Measurements from ENCODE around the gene DDAH2. TPM values are rescaled to one million over a fixed set of nuclear protein-coding genes. Genes with fewer than 3 reads are reported as not detected.

The DDAH2 gene
- total RNA-seq, 1 donor from 2014 or later: 194 TPM

DNA sequence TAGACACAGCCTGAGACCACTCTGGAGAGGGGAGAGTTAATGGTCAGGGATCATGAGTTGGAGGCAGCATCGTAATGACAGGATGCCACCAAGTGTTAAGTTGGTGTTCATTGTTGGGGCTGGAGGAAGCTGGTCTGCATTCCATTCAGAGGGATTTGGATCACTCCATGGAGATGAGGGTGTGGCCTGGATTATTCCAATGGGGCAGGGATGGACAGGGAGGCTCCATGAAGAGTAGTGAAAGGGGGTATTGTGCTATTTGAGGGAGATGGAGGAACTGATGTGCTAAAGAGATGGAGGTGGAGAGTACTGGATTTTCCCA is 34.5 kb upstream of the DDAH2 start:
- no peaks in the 10 kb centered on the region for H3K9me3 Mint-ChIP-seq
- peaks cover 35% of the 10 kb centered on the region for H3K4me1 Mint-ChIP-seq
- peaks cover 28% of the 10 kb centered on the region for H3K36me3 Mint-ChIP-seq (ENCODE audit: low read depth)
- no peaks in the 10 kb centered on the region for H3K27me3 Mint-ChIP-seq (ENCODE audit: low read depth)
- H3K27ac Mint-ChIP-seq (ENCODE audit: unreplicated experiment): peak overlapping the region; percentile 89
- H3K4me3 Mint-ChIP-seq: peak overlapping the region; percentile 47
- DNase-seq (ENCODE audit: low read depth, low spot score): no peak
- TF ChIP-seq, protein P1, sequence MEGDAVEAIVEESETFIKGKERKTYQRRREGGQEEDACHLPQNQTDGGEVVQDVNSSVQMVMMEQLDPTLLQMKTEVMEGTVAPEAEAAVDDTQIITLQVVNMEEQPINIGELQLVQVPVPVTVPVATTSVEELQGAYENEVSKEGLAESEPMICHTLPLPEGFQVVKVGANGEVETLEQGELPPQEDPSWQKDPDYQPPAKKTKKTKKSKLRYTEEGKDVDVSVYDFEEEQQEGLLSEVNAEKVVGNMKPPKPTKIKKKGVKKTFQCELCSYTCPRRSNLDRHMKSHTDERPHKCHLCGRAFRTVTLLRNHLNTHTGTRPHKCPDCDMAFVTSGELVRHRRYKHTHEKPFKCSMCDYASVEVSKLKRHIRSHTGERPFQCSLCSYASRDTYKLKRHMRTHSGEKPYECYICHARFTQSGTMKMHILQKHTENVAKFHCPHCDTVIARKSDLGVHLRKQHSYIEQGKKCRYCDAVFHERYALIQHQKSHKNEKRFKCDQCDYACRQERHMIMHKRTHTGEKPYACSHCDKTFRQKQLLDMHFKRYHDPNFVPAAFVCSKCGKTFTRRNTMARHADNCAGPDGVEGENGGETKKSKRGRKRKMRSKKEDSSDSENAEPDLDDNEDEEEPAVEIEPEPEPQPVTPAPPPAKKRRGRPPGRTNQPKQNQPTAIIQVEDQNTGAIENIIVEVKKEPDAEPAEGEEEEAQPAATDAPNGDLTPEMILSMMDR (conservative IDR thresholded peaks at IDR 0.05): no peak

DNA sequence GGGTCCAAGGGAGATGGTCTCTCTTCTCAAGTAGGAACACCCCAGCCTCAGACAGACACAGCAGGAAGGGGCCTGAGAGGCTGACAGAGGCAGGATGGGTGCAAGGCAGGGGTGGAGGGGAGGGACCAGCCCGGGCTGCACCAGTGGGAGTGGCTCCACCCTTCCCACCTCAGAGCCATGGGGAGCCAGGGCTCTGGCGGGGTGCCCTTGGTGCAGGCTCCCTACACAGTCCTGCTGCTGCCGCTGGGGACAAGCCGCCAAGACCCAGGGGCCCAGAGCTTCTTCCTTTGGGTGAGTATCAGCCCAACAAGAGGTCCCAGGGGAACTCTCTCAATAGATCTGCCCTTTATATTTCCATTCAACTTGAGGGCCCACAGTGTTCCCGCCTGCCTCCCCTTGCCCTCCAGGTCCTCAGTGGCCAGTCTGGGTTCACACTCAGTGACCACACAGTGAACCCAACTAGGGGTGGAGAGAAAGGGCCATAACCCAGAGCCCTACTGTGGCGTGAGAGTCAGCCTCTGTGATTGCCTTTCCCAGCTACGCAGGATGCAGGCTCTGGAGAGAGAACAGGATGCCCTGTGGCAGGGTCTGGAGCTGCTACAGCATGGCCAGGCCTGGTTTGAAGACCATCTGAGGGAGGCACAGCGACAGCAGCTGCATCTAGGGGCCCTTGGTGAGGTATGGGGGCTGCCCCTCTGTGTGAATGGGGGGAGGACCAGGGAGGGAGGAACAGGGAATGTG is 33.9 kb upstream of the DDAH2 start:
- no peak for DNase-seq (ENCODE audit: low read depth, low spot score)
- peaks cover 29% of the 10 kb centered on the region for H3K36me3 Mint-ChIP-seq (ENCODE audit: low read depth)
- H3K4me3 Mint-ChIP-seq: peak overlapping the region; percentile 47
- H3K4me1 Mint-ChIP-seq: peaks cover 35% of the 10 kb centered on the region
- peak overlapping the region; percentile 89 for H3K27ac Mint-ChIP-seq (ENCODE audit: unreplicated experiment)
- TF ChIP-seq, protein P1 (conservative IDR thresholded peaks at IDR 0.05): no peak
- H3K27me3 Mint-ChIP-seq (ENCODE audit: low read depth): no peaks in the 10 kb centered on the region
- no peaks in the 10 kb centered on the region for H3K9me3 Mint-ChIP-seq

DNA sequence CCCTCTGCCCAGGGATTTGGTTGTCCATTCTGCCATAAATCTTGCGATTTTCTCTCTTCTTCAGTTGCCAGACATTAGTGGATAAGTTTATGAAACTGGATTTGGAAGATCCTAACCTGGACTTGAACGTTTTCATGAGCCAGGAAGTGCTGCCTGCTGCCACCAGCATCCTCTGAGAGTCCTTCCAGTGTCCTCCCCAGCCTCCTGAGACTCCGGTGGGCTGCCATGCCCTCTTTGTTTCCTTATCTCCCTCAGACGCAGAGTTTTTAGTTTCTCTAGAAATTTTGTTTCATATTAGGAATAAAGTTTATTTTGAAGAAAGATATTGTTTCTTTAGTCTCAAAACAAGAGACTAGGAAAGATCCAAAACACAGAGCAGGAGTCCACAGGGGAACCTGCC is 33.3 kb upstream of the DDAH2 start, which contains the start of gene SAPCD1:
Gene SAPCD1 (plus strand): TSS at position 301 of the 400 bp plus-strand sequence. CDS start 399 bp downstream, outside the sequence.
- no peak for DNase-seq (ENCODE audit: low read depth, low spot score)

DNA sequence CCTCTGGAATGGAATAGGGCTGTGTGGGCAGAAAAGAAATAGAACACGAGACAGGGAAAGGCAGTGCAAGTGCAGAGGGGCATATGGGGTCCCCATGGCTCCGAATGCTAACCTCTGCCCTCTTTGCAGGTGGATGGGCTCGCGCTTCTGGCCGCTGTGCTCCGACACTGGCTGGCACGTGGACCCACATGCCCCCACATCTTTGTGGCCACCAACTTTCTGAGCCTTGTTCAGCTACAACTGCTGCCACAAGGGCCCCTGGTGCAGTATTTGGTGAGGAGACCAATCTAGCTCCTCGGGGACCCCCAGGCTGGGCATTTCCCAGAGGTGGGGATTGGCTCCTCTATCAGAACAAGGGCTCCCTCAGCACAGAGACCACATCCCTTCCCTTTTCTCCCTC is 32.2 kb upstream of the DDAH2 start:
- Mint-ChIP-seq H3K36me3 (ENCODE audit: low read depth) (peaks cover 29% of the 10 kb centered on the region), H3K4me1 (peaks cover 31% of the 10 kb centered on the region), H3K4me3 (no peak overlapping the region), H3K27ac (ENCODE audit: unreplicated experiment) (no peak overlapping the region), H3K27me3 (ENCODE audit: low read depth) (no peaks in the 10 kb centered on the region), H3K9me3 (no peaks in the 10 kb centered on the region)
- DNase-seq (ENCODE audit: low read depth, low spot score): no peak
- TF ChIP-seq, protein P1 (conservative IDR thresholded peaks at IDR 0.05): no peak

More for the DNA sequence above, 33.3 kb upstream of the DDAH2 start, which contains the start of gene SAPCD1:
- H3K27ac Mint-ChIP-seq (ENCODE audit: unreplicated experiment): peak within 1 kb of the TSS; percentile 89
- H3K36me3 Mint-ChIP-seq (ENCODE audit: low read depth): peaks cover 29% of the 10 kb centered on the region
- no peaks in the 10 kb centered on the region for H3K27me3 Mint-ChIP-seq (ENCODE audit: low read depth)
- TF ChIP-seq, protein P1 (conservative IDR thresholded peaks at IDR 0.05): no peak
- peaks cover 35% of the 10 kb centered on the region for H3K4me1 Mint-ChIP-seq
- H3K9me3 Mint-ChIP-seq: no peaks in the 10 kb centered on the region
- H3K4me3 Mint-ChIP-seq: peak within 1 kb of the TSS; percentile 47

DNA sequence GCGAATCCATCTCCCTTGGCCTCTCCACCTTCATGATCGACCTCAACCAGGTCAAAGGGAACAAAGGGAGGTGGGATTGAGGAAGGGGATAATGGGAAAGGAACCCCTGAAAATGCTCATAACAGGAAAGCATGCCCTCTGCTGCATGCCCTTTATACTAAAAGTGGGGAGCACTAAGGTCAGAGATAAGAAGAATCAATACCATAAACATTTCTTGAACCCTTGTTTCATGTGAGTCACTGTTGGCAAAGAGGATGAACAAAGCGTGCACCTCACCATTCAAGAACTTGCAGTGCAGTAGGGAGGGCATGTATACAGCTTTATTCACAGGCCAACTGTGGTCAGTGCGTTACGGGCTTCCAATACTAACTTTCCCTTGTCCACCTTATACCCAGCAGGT is 31.7 kb upstream of the DDAH2 start:
- no peaks in the 10 kb centered on the region for H3K27me3 Mint-ChIP-seq (ENCODE audit: low read depth)
- H3K4me1 Mint-ChIP-seq: peaks cover 30% of the 10 kb centered on the region
- DNase-seq (ENCODE audit: low read depth, low spot score): no peak
- no peaks in the 10 kb centered on the region for H3K9me3 Mint-ChIP-seq
- TF ChIP-seq, protein P1 (conservative IDR thresholded peaks at IDR 0.05): no peak
- H3K4me3 Mint-ChIP-seq: no peak overlapping the region
- peaks cover 29% of the 10 kb centered on the region for H3K36me3 Mint-ChIP-seq (ENCODE audit: low read depth)
- peak overlapping the region; percentile 88 for H3K27ac Mint-ChIP-seq (ENCODE audit: unreplicated experiment)
